Heart left ventricle (tissue), 11 donors: Measurements from ENCODE around the gene SLC35A2. TPM values are rescaled to one million over a fixed set of nuclear protein-coding genes. Genes with fewer than 3 reads are reported as not detected.

Source experiments
- polyA plus RNA-seq, 2 donors: library from polyadenylated mRNA; stranded (reverse); fragments of 200-250 nt; gene quantifications; one replicate each; pipeline ENCODE4 v1.2.3, GENCODE V29; 2013
- total RNA-seq, 9 donors: library from RNA; depleted of rRNA in 2 of 9; stranded (reverse); fragments of >200 nt in 2 of 9; fragmentation: NEBNext Ultra II Directional in 3 of 9; extraction: Animal tissue kit (Norgen Biotek cat#: 25700) in 3 of 9; gene quantifications; one replicate each; pipeline versions ENCODE4 v1.1.0 to v1.2.4, GENCODE V29; 2016 to 2023
- donor health status: ischemic (EF 13 %, LVEDD 7.1; RV severe dilation, severe dysfunction).
- donor health status: healthy with polysubstance abuse.
- donor health status: DM: no; HTN: yes; CAD: no.
- donor health status: DM: no; HTN: no; CAD: no.
- donor health status: ischemic (EF 25% LVEDD 5.7; RV mildly dilated, moderate dysfunction).
- donor health status: healthy.
- donor health status: DM: yes; HTN: yes; CAD: no.
- donor health status: PGD.
- donor health status: nonischemic (EF 23%, LVEDD 6.1; RV moderate dilation, normal function).

The SLC35A2 gene
- total and polyA plus RNA-seq, 11 donors: 6.1 to 28.5 (median 14.4) TPM

Other genes with a start within 250 kb of the SLC35A2 start
- 10 to 100 TPM in 1 of 9 donors, 1 to 10 TPM in 8; 1.1 to 26.8 (median 3.0) TPM for gene WAS, start 227.8 kb downstream of the SLC35A2 start, total RNA-seq
- gene WAS, start 227.8 kb downstream of the SLC35A2 start, polyA plus RNA-seq: 1 to 10 TPM; 1.5 to 1.8 TPM
- 1 to 10 TPM; 2.4 to 6.7 (median 3.6) TPM for gene SUV39H1, start 214.9 kb downstream of the SLC35A2 start, total RNA-seq
- 1 to 10 TPM; 1.9 to 4.7 TPM for gene SUV39H1, start 214.9 kb downstream of the SLC35A2 start, polyA plus RNA-seq
- gene GLOD5, start 149.9 kb downstream of the SLC35A2 start, total RNA-seq: not detected
- gene GLOD5, start 149.9 kb downstream of the SLC35A2 start, polyA plus RNA-seq: not detected
- gene GATA1, start 125.1 kb downstream of the SLC35A2 start, total RNA-seq: under 1 TPM in 1 of 9 donors, not detected in 8; 0.16 TPM
- gene GATA1, start 125.1 kb downstream of the SLC35A2 start, polyA plus RNA-seq: not detected
- 10 to 100 TPM; 27.7 to 48.6 (median 36.9) TPM for gene HDAC6, start 109.6 kb downstream of the SLC35A2 start, total RNA-seq
- gene HDAC6, start 109.6 kb downstream of the SLC35A2 start, polyA plus RNA-seq: 10 to 100 TPM; 30.3 to 44.4 TPM
- not detected for gene ERAS, start 85.1 kb downstream of the SLC35A2 start, total RNA-seq
- not detected for gene ERAS, start 85.1 kb downstream of the SLC35A2 start, polyA plus RNA-seq
- 1 to 10 TPM in 2 of 9 donors, under 1 TPM in 1, not detected in 6; 0.67 to 3.9 (median 1.1) TPM for gene PCSK1N, start 76.0 kb downstream of the SLC35A2 start, total RNA-seq
- gene PCSK1N, start 76.0 kb downstream of the SLC35A2 start, polyA plus RNA-seq: not detected
- 10 to 100 TPM; 57.1 to 86.9 (median 71.0) TPM for gene TIMM17B, start 13.9 kb downstream of the SLC35A2 start, total RNA-seq
- 10 to 100 TPM; 74.0 to 91.0 TPM for gene TIMM17B, start 13.9 kb downstream of the SLC35A2 start, polyA plus RNA-seq
- 10 to 100 TPM; 45.3 to 67.0 (median 52.9) TPM for gene PQBP1, start 13.7 kb downstream of the SLC35A2 start, total RNA-seq
- 10 to 100 TPM; 88.0 to 99.0 TPM for gene PQBP1, start 13.7 kb downstream of the SLC35A2 start, polyA plus RNA-seq
- 10 to 100 TPM in 2 of 9 donors, 1 to 10 TPM in 7; 2.3 to 13.3 (median 3.5) TPM for gene PIM2, start 7.4 kb upstream of the SLC35A2 start, total RNA-seq
- gene PIM2, start 7.4 kb upstream of the SLC35A2 start, polyA plus RNA-seq: 1 to 10 TPM; 2.0 to 5.4 TPM
- 10 to 100 TPM; 17.6 to 31.1 (median 24.6) TPM for gene OTUD5, start 46.0 kb upstream of the SLC35A2 start, total RNA-seq
- 10 to 100 TPM; 17.2 to 32.7 TPM for gene OTUD5, start 46.0 kb upstream of the SLC35A2 start, polyA plus RNA-seq
- 1 to 10 TPM in 3 of 9 donors, under 1 TPM in 6; 0.09 to 1.5 (median 0.50) TPM for gene KCND1, start 60.2 kb upstream of the SLC35A2 start, total RNA-seq
- under 1 TPM; 0.19 to 0.29 TPM for gene KCND1, start 60.2 kb upstream of the SLC35A2 start, polyA plus RNA-seq
- 10 to 100 TPM; 11.4 to 41.6 (median 18.9) TPM for gene GRIPAP1, start 90.6 kb upstream of the SLC35A2 start, total RNA-seq
- gene GRIPAP1, start 90.6 kb upstream of the SLC35A2 start, polyA plus RNA-seq: 10 to 100 TPM; 20.2 to 20.4 TPM
- 10 to 100 TPM; 14.9 to 61.2 (median 23.6) TPM for gene TFE3, start 131.7 kb upstream of the SLC35A2 start, total RNA-seq
- gene TFE3, start 131.7 kb upstream of the SLC35A2 start, polyA plus RNA-seq: 10 to 100 TPM; 12.1 to 57.8 TPM
- 1 to 10 TPM in 6 of 9 donors, under 1 TPM in 3; 0.48 to 3.3 (median 1.1) TPM for gene CCDC120, start 147.4 kb upstream of the SLC35A2 start, total RNA-seq
- gene CCDC120, start 147.4 kb upstream of the SLC35A2 start, polyA plus RNA-seq: under 1 TPM; 0.95 to 0.97 TPM
- 10 to 100 TPM in 5 of 9 donors, 1 to 10 TPM in 4; 8.0 to 24.0 (median 10.9) TPM for gene PRAF2, start 162.4 kb upstream of the SLC35A2 start, total RNA-seq
- 10 to 100 TPM; 18.7 to 20.7 TPM for gene PRAF2, start 162.4 kb upstream of the SLC35A2 start, polyA plus RNA-seq
- gene WDR45, start 168.2 kb upstream of the SLC35A2 start, total RNA-seq: 10 to 100 TPM; 49.2 to 98.5 (median 68.5) TPM
- gene WDR45, start 168.2 kb upstream of the SLC35A2 start, polyA plus RNA-seq: 10 to 100 TPM; 65.1 to 89.9 TPM
- 10 to 100 TPM; 17.5 to 30.9 (median 19.4) TPM for gene GPKOW, start 212.1 kb upstream of the SLC35A2 start, total RNA-seq
- gene GPKOW, start 212.1 kb upstream of the SLC35A2 start, polyA plus RNA-seq: 10 to 100 TPM in 1 of 2 donors, 1 to 10 TPM in 1; 8.9 to 29.5 TPM